GM12878 (cell line): Measurements from ENCODE around the gene NRG2. TPM values are rescaled to one million over a fixed set of nuclear protein-coding genes. Genes with fewer than 3 reads are reported as not detected.

ENCODE experiments used
- ATAC-seq: fragments of 200-7000 bp; cut with Tn5 transposase; 3 replicates; pipeline ENCODE4 v1.9.1; 2020; ENCODE audit warnings: mild to moderate bottlenecking, moderate library complexity
- BruUV-seq: library from RNA; stranded (reverse); fragments of 400-500 nt; replicated peaks from 2 replicates; lab custom pipeline; 2021; lab: Mats Ljungman, UMichigan
- CTCF ChIA-PET: fragments of 300-600 bp; sonication (Branson Sonifier 250); formaldehyde crosslinking; extraction: SDS; loops from one replicate; lab custom pipeline; 2021; ENCODE audit warnings: inconsistent platforms; lab: Yijun Ruan, JAX
- POLR2A ChIA-PET: fragments of 350-600 bp; formaldehyde crosslinking; extraction: SDS; loops from one replicate; lab custom pipeline; 2021; ENCODE audit warnings: inconsistent platforms; lab: Charles Lee
- RAD21 ChIA-PET: fragments of 300-600 bp; sonication (Branson Sonifier 250); formaldehyde crosslinking; loops from one replicate; lab custom pipeline; 2023; ENCODE audit warnings: antibody characterized with exemption; ENCODE audit not compliant: unreplicated experiment; lab: Charles Lee
- SMC1A ChIA-PET: fragments of 300-600 bp; sonication (Branson Sonifier 250); formaldehyde crosslinking; loops from one replicate; lab custom pipeline; 2023; ENCODE audit not compliant: unreplicated experiment, uncharacterized antibody; lab: Charles Lee
- DNase-seq: peaks from one replicate; pipeline ENCODE4 v3.0.0-alpha.2; 2011; ENCODE audit warnings: low read depth, low spot score
- FAIRE-seq: peaks from 3 replicates; lab custom pipeline; 2011; peaks lifted over from hg19 to GRCh38; lab: Jason Lieb, UNC
- H2AFZ ChIP-seq: 2 replicates; pipeline ENCODE4 v1.6.0; 2011; ENCODE audit warnings: low read depth, low read length, control low read depth; ENCODE audit not compliant: control insufficient read depth
- H3K27ac ChIP-seq: 2 replicates; pipeline ENCODE4 v1.5.1; 2011; ENCODE audit warnings: control low read depth; ENCODE audit not compliant: control insufficient read depth, insufficient read depth
- H3K27me3 ChIP-seq, 2 experiments: replicated peaks in 1 of 2; 2 replicates each; pipeline versions ENCODE4 v1.6.0 to v1.6.1; 2011; ENCODE audit warnings: low read length in 1 of 2; ENCODE audit not compliant: control insufficient read depth in 2 of 2, insufficient read depth in 2 of 2
- H3K36me3 ChIP-seq, 2 experiments: 2 replicates each; pipeline ENCODE4 v1.5.1; 2011; ENCODE audit warnings: low read length in 1 of 2; ENCODE audit not compliant: control insufficient read depth in 2 of 2, insufficient read depth in 2 of 2
- H3K4me1 ChIP-seq: 2 replicates; pipeline ENCODE4 v1.6.1; 2011; ENCODE audit warnings: mild to moderate bottlenecking, low read length, moderate library complexity, mixed read lengths; ENCODE audit not compliant: control insufficient read depth, insufficient read depth
- H3K4me2 ChIP-seq: 2 replicates; pipeline ENCODE4 v1.6.0; 2011; ENCODE audit warnings: control low read depth; ENCODE audit not compliant: control insufficient read depth, insufficient read depth
- H3K4me3 ChIP-seq: fragments of 200-600 bp; sonication (generic); 2 replicates; pipeline ENCODE4 v1.5.1; 2016
- H3K79me2 ChIP-seq: 2 replicates; pipeline ENCODE4 v1.6.0; 2011; ENCODE audit warnings: low read length; ENCODE audit not compliant: control insufficient read depth, insufficient read depth
- H3K9ac ChIP-seq: 2 replicates; pipeline ENCODE4 v1.8.0; 2011; ENCODE audit warnings: low read length, control low read depth, mixed read lengths; ENCODE audit not compliant: control insufficient read depth, insufficient read depth
- H3K9me3 ChIP-seq: replicated peaks from 3 replicates; pipeline ENCODE4 v1.5.1; 2011; ENCODE audit warnings: mild to moderate bottlenecking, low read length; ENCODE audit not compliant: control insufficient read depth, insufficient read depth
- H4K20me1 ChIP-seq: 2 replicates; pipeline ENCODE4 v1.6.0; 2011; ENCODE audit not compliant: control insufficient read depth, insufficient read depth
- CEBPB ChIP-seq, 2 experiments: fragments of 150-350 bp in 1 of 2; IDR thresholded peaks; 2 replicates each; pipeline ENCODE4 v1.6.1; 2012 to 2014; ENCODE audit warnings: low read depth in 2 of 2, low read length in 2 of 2, borderline replicate concordance in 1 of 2, inconsistent platforms in 1 of 2
- EP300 ChIP-seq, 2 experiments: fragments of 150-350 bp in 1 of 2; IDR thresholded peaks; 2 replicates each; pipeline ENCODE4 v1.6.1; 2011 to 2012; ENCODE audit warnings: low read depth in 2 of 2, low read length in 2 of 2, borderline replicate concordance in 1 of 2, improper control_type of control experiment in 1 of 2, inconsistent platforms in 1 of 2; ENCODE audit not compliant: control insufficient read depth in 1 of 2
- MXI1 ChIP-seq: fragments of 150-350 bp; IDR thresholded peaks from 2 replicates; pipeline ENCODE4 v1.6.1; 2011; ENCODE audit warnings: low read depth, mild to moderate bottlenecking, inconsistent platforms, low read length, improper control_type of control experiment
- SREBF1 ChIP-seq: IDR thresholded peaks from 2 replicates; pipeline ENCODE4 v1.6.1; 2012; ENCODE audit warnings: mild to moderate bottlenecking, low read length
- WRNIP1 ChIP-seq: IDR thresholded peaks from 2 replicates; pipeline ENCODE4 v1.6.1; 2011; ENCODE audit warnings: low read depth, low read length, improper control_type of control experiment, borderline replicate concordance
- WGBS: methylation state at CpG from one replicate; pipeline ENCODE4 v1.1.6; 2016; ENCODE audit warnings: low lambda C conversion rate; ENCODE audit not compliant: insufficient replicate concordance, insufficient coverage; ENCODE audit errors: missing lambda C conversion rate; 5-methylcytosine and 5-hydroxymethylcytosine counted together
- in situ Hi-C: fragments of 300-500 bp; cut with MboI; formaldehyde crosslinking; loops from 9 replicates; pipeline ENCODE4 v1.14.3; 2018; ENCODE audit warnings: mixed read lengths
- intact Hi-C: fragments of 100-400 bp; cut with micrococcal nuclease; formaldehyde crosslinking; loops from one replicate; pipeline ENCODE4 v1.14.2; 2022; ENCODE audit not compliant: unreplicated experiment
- polyA plus RNA-seq, 11 experiments: library from polyadenylated mRNA; depleted of rRNA in 4 of 11; unstranded in 6 of 11; stranded (reverse) in 5 of 11; fragments of >200 nt; fragmentation: Nextera tagmentation in 4 of 11; fragmentation: Illumina TruSeq in 1 of 11; extraction: Ambion mirVana in 4 of 11; extraction: Trizol in 1 of 11; gene quantifications; 1 replicate in 1 of 11; 2 replicates in 10 of 11; pipeline versions ENCODE4 v1.2.1 to v1.2.3, GENCODE V29; 2011 to 2016; ENCODE audit warnings: inconsistent platforms in 2 of 11, missing spikeins in 2 of 11, low read depth in 1 of 11
- total RNA-seq, 4 experiments: library from RNA; depleted of rRNA in 3 of 4; stranded (reverse); fragments of >200 nt in 3 of 4; fragmentation: Illumina TruSeq in 1 of 4; extraction: Trizol in 1 of 4; gene quantifications; 2 replicates each; pipeline versions ENCODE4 v1.2.1 to v1.2.3, GENCODE V29; 2013 to 2021
- TF ChIP-seq, protein P1 (sequence below): IDR thresholded peaks from 2 replicates; pipeline ENCODE4 v1.6.1; 2011; ENCODE audit warnings: low read depth, low read length, improper control_type of control experiment, borderline replicate concordance
- TF ChIP-seq, protein P2 (sequence below): IDR thresholded peaks from 2 replicates; pipeline ENCODE4 v1.6.1; 2011; ENCODE audit warnings: borderline replicate concordance, low read depth, mild to moderate bottlenecking, moderate library complexity, low read length; ENCODE audit not compliant: insufficient read depth, poor library complexity, severe bottlenecking
- TF ChIP-seq, protein P3 (sequence below): IDR thresholded peaks from 2 replicates; pipeline ENCODE4 v1.6.1; 2011; ENCODE audit warnings: low read depth, mild to moderate bottlenecking, low read length, moderate library complexity, borderline replicate concordance; ENCODE audit errors: extremely low read depth
- TF ChIP-seq, protein P4 (sequence below): fragments of 450-650 bp; IDR thresholded peaks from 2 replicates; pipeline ENCODE4 v1.6.1; 2014; ENCODE audit warnings: mild to moderate bottlenecking
- TF ChIP-seq, protein P5 (sequence below): fragments of 450-650 bp; IDR thresholded peaks from 2 replicates; pipeline ENCODE4 v1.6.1; 2018; ENCODE audit warnings: mild to moderate bottlenecking, low read depth, moderate library complexity; ENCODE audit not compliant: partially characterized antibody

NRG2 gene
- total and polyA plus RNA-seq, 10 of the 15 experiments (the other 5 are each of a cell fraction or from before 2014, with no cell fraction given) = 0.10 to 21.7 (median 9.6) TPM

DNA sequence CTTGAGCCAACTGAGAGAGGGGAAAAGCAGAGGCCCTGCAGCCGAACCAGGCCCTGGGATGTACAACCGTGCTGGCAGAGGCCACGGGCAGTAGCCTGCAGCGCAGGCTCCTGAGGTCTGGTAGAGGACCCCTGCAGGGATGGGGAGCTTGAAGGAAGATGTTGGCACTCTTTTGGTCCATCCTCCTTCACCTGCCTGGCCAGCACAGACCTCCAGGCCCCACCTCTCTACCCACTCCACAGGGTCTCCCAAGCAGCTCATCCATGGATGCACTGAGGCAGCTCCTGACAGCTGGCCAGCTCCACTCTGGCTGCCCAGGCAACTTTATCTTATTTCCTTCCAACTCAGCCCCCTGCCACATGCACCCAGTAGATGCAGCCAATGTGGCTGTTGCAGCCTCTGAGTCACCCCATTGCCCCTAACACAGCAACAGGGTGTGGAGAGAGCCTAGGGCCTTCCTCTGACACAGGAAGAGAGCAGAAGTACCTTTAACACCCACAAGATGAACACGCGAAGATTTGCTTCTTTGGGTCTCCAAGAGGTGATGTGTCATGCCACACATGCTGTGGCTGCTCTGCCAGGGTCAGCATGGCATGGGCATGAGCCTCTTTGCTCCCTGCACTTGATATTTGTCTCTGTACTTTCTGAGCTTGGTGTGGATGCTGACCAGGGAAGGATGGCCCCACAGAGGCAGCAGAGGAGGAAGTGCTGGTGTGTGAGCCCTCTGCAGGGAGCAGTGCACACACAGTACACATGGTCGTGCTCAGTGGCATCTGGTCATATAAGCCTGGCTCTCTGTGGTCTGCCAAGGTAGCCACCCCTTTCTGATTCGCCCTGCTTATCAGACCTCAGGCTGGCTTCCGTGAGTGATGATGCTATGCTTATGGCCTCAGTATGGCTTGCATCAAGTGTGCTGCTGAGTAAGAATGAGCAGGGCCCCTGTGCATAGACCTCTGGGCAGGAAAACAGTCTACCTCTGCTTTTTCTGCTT, 117.2 kb downstream of the NRG2 start:
- Histone ChIP-seq H4K20me1 (no peaks in the 10 kb centered on the region), H3K27me3 (no peaks in the 10 kb centered on the region), H3K36me3 (no peaks in the 10 kb centered on the region), H3K9ac (no peak overlapping the region), H3K79me2 (no peaks in the 10 kb centered on the region; the same call in 1 of the 2 replicates), H3K4me1 (0 out of 2 replicates have a peak, but pooled peaks cover 6% of the 10 kb centered on the region), H3K9me3 (no peaks in the 10 kb centered on the region), H3K27ac (no peak overlapping the region), H2AFZ (no peak overlapping the region), H3K4me3 (no peak overlapping the region), H3K4me2 (no peak overlapping the region)
- FAIRE-seq (no peak), ATAC-seq (peak; percentile 54), DNase-seq (no peak)
- SMC1A ChIA-PET = interaction anchor here (0.6 to 2.0 kb wide), 2 partner anchors 8 to 10 kb away, joined by 3 to 5 read pairs; no protein-coding TSS in a partner anchor
- POLR2A ChIA-PET = interaction anchor here (1.0 kb wide), 1 partner anchor 111 kb away, joined by 4 read pairs; no protein-coding TSS in a partner anchor
- in situ Hi-C loops = no loop called here
- intact Hi-C loops = no loop called here
- WGBS = 59% methylated on average over 9 of the region's 9 CpGs
- BruUV-seq = no TSS peak
- CTCF ChIA-PET = no interaction called here
- RAD21 ChIA-PET = no interaction called here
- TF ChIP-seq, protein P1, sequence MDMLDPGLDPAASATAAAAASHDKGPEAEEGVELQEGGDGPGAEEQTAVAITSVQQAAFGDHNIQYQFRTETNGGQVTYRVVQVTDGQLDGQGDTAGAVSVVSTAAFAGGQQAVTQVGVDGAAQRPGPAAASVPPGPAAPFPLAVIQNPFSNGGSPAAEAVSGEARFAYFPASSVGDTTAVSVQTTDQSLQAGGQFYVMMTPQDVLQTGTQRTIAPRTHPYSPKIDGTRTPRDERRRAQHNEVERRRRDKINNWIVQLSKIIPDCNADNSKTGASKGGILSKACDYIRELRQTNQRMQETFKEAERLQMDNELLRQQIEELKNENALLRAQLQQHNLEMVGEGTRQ = no peak
- TF ChIP-seq MXI1 = no peak
- no peak for TF ChIP-seq SREBF1
- TF ChIP-seq CEBPB (IDR thresholded peaks at IDR 0.05; ENCODE audit: borderline replicate concordance in 1 of 2, low read depth in 2 of 2, low read length in 2 of 2) = no peak
- TF ChIP-seq, protein P2, sequence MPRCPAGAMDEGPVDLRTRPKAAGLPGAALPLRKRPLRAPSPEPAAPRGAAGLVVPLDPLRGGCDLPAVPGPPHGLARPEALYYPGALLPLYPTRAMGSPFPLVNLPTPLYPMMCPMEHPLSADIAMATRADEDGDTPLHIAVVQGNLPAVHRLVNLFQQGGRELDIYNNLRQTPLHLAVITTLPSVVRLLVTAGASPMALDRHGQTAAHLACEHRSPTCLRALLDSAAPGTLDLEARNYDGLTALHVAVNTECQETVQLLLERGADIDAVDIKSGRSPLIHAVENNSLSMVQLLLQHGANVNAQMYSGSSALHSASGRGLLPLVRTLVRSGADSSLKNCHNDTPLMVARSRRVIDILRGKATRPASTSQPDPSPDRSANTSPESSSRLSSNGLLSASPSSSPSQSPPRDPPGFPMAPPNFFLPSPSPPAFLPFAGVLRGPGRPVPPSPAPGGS = no peak
- TF ChIP-seq, protein P3, sequence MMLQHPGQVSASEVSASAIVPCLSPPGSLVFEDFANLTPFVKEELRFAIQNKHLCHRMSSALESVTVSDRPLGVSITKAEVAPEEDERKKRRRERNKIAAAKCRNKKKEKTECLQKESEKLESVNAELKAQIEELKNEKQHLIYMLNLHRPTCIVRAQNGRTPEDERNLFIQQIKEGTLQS = no peak
- TF ChIP-seq, protein P4, sequence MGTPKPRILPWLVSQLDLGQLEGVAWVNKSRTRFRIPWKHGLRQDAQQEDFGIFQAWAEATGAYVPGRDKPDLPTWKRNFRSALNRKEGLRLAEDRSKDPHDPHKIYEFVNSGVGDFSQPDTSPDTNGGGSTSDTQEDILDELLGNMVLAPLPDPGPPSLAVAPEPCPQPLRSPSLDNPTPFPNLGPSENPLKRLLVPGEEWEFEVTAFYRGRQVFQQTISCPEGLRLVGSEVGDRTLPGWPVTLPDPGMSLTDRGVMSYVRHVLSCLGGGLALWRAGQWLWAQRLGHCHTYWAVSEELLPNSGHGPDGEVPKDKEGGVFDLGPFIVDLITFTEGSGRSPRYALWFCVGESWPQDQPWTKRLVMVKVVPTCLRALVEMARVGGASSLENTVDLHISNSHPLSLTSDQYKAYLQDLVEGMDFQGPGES = no peak
- TF ChIP-seq WRNIP1 = no peak
- no peak for TF ChIP-seq EP300 (IDR thresholded peaks at IDR 0.05; ENCODE audit: borderline replicate concordance in 1 of 2, control insufficient read depth in 1 of 2, low read depth in 2 of 2, low read length in 2 of 2)
- TF ChIP-seq, protein P5, sequence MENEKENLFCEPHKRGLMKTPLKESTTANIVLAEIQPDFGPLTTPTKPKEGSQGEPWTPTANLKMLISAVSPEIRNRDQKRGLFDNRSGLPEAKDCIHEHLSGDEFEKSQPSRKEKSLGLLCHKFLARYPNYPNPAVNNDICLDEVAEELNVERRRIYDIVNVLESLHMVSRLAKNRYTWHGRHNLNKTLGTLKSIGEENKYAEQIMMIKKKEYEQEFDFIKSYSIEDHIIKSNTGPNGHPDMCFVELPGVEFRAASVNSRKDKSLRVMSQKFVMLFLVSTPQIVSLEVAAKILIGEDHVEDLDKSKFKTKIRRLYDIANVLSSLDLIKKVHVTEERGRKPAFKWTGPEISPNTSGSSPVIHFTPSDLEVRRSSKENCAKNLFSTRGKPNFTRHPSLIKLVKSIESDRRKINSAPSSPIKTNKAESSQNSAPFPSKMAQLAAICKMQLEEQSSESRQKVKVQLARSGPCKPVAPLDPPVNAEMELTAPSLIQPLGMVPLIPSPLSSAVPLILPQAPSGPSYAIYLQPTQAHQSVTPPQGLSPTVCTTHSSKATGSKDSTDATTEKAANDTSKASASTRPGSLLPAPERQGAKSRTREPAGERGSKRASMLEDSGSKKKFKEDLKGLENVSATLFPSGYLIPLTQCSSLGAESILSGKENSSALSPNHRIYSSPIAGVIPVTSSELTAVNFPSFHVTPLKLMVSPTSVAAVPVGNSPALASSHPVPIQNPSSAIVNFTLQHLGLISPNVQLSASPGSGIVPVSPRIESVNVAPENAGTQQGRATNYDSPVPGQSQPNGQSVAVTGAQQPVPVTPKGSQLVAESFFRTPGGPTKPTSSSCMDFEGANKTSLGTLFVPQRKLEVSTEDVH = no peak
